Karpas-422 (cell line): Measurements from ENCODE around the gene CNTNAP2. TPM values are rescaled to one million over a fixed set of nuclear protein-coding genes. Genes with fewer than 3 reads are reported as not detected.

Experiments used
- DNase-seq: peaks from one replicate; pipeline ENCODE4 v3.0.0-alpha.2; 2015
- H2AFZ ChIP-seq: fragments of 200-600 bp; sonication (generic); 2 replicates; pipeline ENCODE4 v1.6.1; 2014; ENCODE audit warnings: antibody characterized with exemption, low read length, mixed read lengths
- H3K27ac ChIP-seq: fragments of 200-600 bp; sonication (generic); 2 replicates; pipeline ENCODE4 v1.5.1; 2014; ENCODE audit warnings: mild to moderate bottlenecking, low read length, moderate library complexity
- H3K27me3 ChIP-seq: fragments of 200-600 bp; sonication (generic); 2 replicates; pipeline ENCODE4 v1.6.1; 2014; ENCODE audit warnings: low read length, mixed read lengths
- H3K36me3 ChIP-seq: fragments of 200-600 bp; sonication (generic); 2 replicates; pipeline ENCODE4 v1.6.1; 2014; ENCODE audit warnings: low read length, mixed read lengths; ENCODE audit not compliant: insufficient read depth
- H3K4me1 ChIP-seq: fragments of 200-600 bp; sonication (generic); 2 replicates; pipeline ENCODE4 v1.6.1; 2014; ENCODE audit warnings: mild to moderate bottlenecking, low read length, mixed read lengths
- H3K4me2 ChIP-seq: fragments of 200-600 bp; sonication (generic); 2 replicates; pipeline ENCODE4 v1.6.1; 2014; ENCODE audit warnings: low read length, low read depth, mild to moderate bottlenecking; ENCODE audit not compliant: poor library complexity, severe bottlenecking
- H3K4me3 ChIP-seq: fragments of 200-600 bp; sonication (generic); 2 replicates; pipeline ENCODE4 v1.5.1; 2014; ENCODE audit warnings: mild to moderate bottlenecking, antibody characterized with exemption, low read length, mixed read lengths
- H3K79me2 ChIP-seq: fragments of 200-600 bp; sonication (generic); 2 replicates; pipeline ENCODE4 v1.6.1; 2014; ENCODE audit warnings: mild to moderate bottlenecking, low read length, mixed read lengths
- H3K9ac ChIP-seq: fragments of 200-600 bp; sonication (generic); 2 replicates; pipeline ENCODE4 v1.6.0; 2014; ENCODE audit warnings: low read length
- H3K9me2 ChIP-seq: fragments of 200-600 bp; sonication (generic), shearing (Covaris generic); replicated peaks from 2 replicates; pipeline ENCODE4 v1.6.0; 2014; ENCODE audit warnings: mild to moderate bottlenecking, low read length, moderate library complexity; ENCODE audit not compliant: insufficient read depth
- H3K9me3 ChIP-seq: fragments of 300-700, 200-600 bp; sonication (generic); 2 replicates; pipeline ENCODE4 v1.6.1; 2014; ENCODE audit warnings: low read length, mixed read lengths
- H4K20me1 ChIP-seq: fragments of 200-600 bp; sonication (generic); 2 replicates; pipeline ENCODE4 v1.6.1; 2014; ENCODE audit warnings: mild to moderate bottlenecking, antibody characterized with exemption, low read length, low read depth; ENCODE audit not compliant: insufficient read depth
- total RNA-seq: library from RNA; depleted of rRNA; stranded (reverse); fragments of >200 nt; shearing (Covaris generic); gene quantifications from 2 replicates; pipeline ENCODE4 v1.2.3, GENCODE V29; 2014; ENCODE audit warnings: low replicate concordance

Gene CNTNAP2
- total RNA-seq, 1 experiment from 2014 or later, result not detected

- H3K27ac ChIP-seq, result no peak overlapping the region
- H3K27me3 ChIP-seq, result no peaks in the 10 kb centered on the region
- no peaks in the 10 kb centered on the region for H4K20me1 ChIP-seq
- H3K4me3 ChIP-seq, result no peak overlapping the region
- no peak for DNase-seq
- H3K4me1 ChIP-seq, result no peaks in the 10 kb centered on the region
- no peaks in the 10 kb centered on the region for H3K79me2 ChIP-seq
- no peak overlapping the region for H3K9ac ChIP-seq
- no peaks in the 10 kb centered on the region for H3K36me3 ChIP-seq
- H2AFZ ChIP-seq, result no peak overlapping the region
- H3K9me2 ChIP-seq, result no peaks in the 10 kb centered on the region
- H3K9me3 ChIP-seq, result peaks cover 29% of the 10 kb centered on the region
- no peak overlapping the region for H3K4me2 ChIP-seq
Observed at GRCh38 chr7:146740039-146740438, 623.4 kb downstream of the CNTNAP2 start.

- Histone ChIP-seq H3K79me2 (no peaks in the 10 kb centered on the region), H3K9ac (no peak overlapping the region), H3K36me3 (no peaks in the 10 kb centered on the region), H3K9me3 (peaks cover 32% of the 10 kb centered on the region), H3K9me2 (no peaks in the 10 kb centered on the region), H3K27ac (no peak overlapping the region), H3K4me3 (no peak overlapping the region), H2AFZ (no peak overlapping the region), H3K27me3 (no peaks in the 10 kb centered on the region), H3K4me2 (no peak overlapping the region), H4K20me1 (no peaks in the 10 kb centered on the region), H3K4me1 (no peaks in the 10 kb centered on the region)
- DNase-seq, result no peak
Observed at GRCh38 chr7:146741911-146742310, 625.3 kb downstream of the CNTNAP2 start.

DNA sequence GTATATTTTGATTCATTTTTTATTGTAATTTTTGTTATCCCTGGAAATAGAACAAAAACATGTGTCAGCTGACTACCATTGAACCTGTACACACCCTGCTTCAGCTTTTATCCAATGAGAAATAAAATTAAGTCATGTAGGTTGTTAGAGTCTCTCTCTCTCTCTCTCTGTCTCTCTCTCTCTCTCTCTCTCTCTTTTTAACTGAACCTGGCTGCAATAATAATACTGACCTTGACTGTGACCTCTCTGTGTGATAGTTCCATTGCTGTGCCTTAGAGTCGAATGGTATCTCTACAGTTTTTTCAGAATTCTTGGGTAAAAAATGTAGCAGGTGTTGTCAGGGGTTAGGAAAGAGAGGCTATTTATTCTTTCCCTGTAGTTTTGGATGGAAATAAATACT is 637.8 kb downstream of the CNTNAP2 start:
- H3K9ac ChIP-seq, result no peak overlapping the region
- H3K9me2 ChIP-seq, result no peaks in the 10 kb centered on the region
- DNase-seq, result no peak
- H3K36me3 ChIP-seq, result no peaks in the 10 kb centered on the region
- no peak overlapping the region for H3K4me3 ChIP-seq
- no peaks in the 10 kb centered on the region for H3K4me1 ChIP-seq
- H3K4me2 ChIP-seq, result no peak overlapping the region
- H3K9me3 ChIP-seq, result peaks cover 26% of the 10 kb centered on the region
- H3K27ac ChIP-seq, result no peak overlapping the region
- H3K79me2 ChIP-seq, result no peaks in the 10 kb centered on the region
- no peaks in the 10 kb centered on the region for H3K27me3 ChIP-seq
- H4K20me1 ChIP-seq, result no peaks in the 10 kb centered on the region
- H2AFZ ChIP-seq, result no peak overlapping the region

- no peak overlapping the region for H3K27ac ChIP-seq
- no peaks in the 10 kb centered on the region for H3K36me3 ChIP-seq
- peaks cover 26% of the 10 kb centered on the region for H3K9me3 ChIP-seq
- no peak overlapping the region for H2AFZ ChIP-seq
- no peaks in the 10 kb centered on the region for H3K4me1 ChIP-seq
- no peaks in the 10 kb centered on the region for H4K20me1 ChIP-seq
- no peak overlapping the region for H3K4me3 ChIP-seq
- no peak overlapping the region for H3K4me2 ChIP-seq
- H3K9ac ChIP-seq, result no peak overlapping the region
- no peak for DNase-seq
- no peaks in the 10 kb centered on the region for H3K27me3 ChIP-seq
- H3K9me2 ChIP-seq, result no peaks in the 10 kb centered on the region
- H3K79me2 ChIP-seq, result no peaks in the 10 kb centered on the region
Observed at GRCh38 chr7:146755585-146755984, 639.0 kb downstream of the CNTNAP2 start.

- Histone ChIP-seq H3K79me2 (no peaks in the 10 kb centered on the region), H4K20me1 (no peaks in the 10 kb centered on the region), H3K27ac (no peak overlapping the region), H3K4me3 (no peak overlapping the region), H3K9ac (no peak overlapping the region), H3K9me2 (0 out of 2 replicates have a peak, but pooled peaks cover 3% of the 10 kb centered on the region), H3K9me3 (peaks cover 19% of the 10 kb centered on the region), H3K4me1 (no peaks in the 10 kb centered on the region), H3K27me3 (no peaks in the 10 kb centered on the region), H3K4me2 (no peak overlapping the region), H2AFZ (no peak overlapping the region), H3K36me3 (no peaks in the 10 kb centered on the region)
- DNase-seq, result no peak
Observed at GRCh38 chr7:146764458-146764857, 647.9 kb downstream of the CNTNAP2 start.

DNA sequence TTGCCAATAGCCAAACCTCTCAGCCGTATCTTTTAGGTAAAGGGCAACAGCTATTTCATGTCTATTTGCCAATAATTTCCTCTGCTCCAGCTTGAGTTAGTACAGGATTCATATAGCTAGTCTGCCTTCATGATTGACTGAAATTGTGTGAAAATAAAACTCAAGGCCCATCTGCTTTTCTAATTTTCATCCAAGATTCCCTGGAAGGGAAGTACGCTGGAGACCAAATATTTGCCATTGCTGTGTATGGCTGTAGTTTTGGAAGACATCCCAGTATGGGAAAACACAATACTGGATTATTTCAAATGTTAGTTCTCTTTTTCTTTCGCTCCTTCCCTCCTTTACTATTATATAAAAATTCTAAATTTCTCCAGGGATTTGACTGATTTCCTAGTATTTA is 652.4 kb downstream of the CNTNAP2 start:
- no peaks in the 10 kb centered on the region for H3K36me3 ChIP-seq
- no peak overlapping the region for H3K9ac ChIP-seq
- H3K9me3 ChIP-seq, result peaks cover 28% of the 10 kb centered on the region
- no peak overlapping the region for H3K4me3 ChIP-seq
- no peak overlapping the region for H3K27ac ChIP-seq
- 0 out of 2 replicates have a peak, but pooled peaks cover 3% of the 10 kb centered on the region for H3K9me2 ChIP-seq
- DNase-seq, result no peak
- no peak overlapping the region for H2AFZ ChIP-seq
- no peak overlapping the region for H3K4me2 ChIP-seq
- no peaks in the 10 kb centered on the region for H3K4me1 ChIP-seq
- H3K79me2 ChIP-seq, result no peaks in the 10 kb centered on the region
- H4K20me1 ChIP-seq, result no peaks in the 10 kb centered on the region
- no peaks in the 10 kb centered on the region for H3K27me3 ChIP-seq

DNA sequence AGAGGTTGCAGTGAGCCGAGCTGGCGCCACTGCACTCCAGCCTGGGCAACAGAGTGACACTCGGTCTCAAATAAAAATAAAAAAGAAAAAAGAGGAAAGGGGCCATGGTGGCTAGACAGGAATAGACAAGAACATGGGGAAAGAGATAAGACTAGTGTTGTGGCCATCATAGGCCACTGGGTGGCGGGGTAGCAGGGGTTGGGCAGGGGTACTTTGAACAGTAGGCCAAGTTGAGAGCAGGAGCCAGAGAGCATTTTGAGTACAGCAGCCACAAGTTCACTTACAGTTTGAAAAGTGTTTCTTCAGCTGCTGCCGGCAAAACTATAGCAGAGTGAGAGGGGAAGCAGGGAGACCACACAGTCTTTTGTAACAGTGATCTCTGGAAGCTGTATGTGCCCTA is 656.0 kb downstream of the CNTNAP2 start:
- no peak overlapping the region for H3K27ac ChIP-seq
- H3K27me3 ChIP-seq, result no peaks in the 10 kb centered on the region
- DNase-seq, result no peak
- H4K20me1 ChIP-seq, result no peaks in the 10 kb centered on the region
- H3K9me3 ChIP-seq, result peaks cover 28% of the 10 kb centered on the region
- H3K4me2 ChIP-seq, result no peak overlapping the region
- H3K36me3 ChIP-seq, result no peaks in the 10 kb centered on the region
- H3K9me2 ChIP-seq, result no peaks in the 10 kb centered on the region
- H3K4me3 ChIP-seq, result no peak overlapping the region
- no peaks in the 10 kb centered on the region for H3K79me2 ChIP-seq
- no peaks in the 10 kb centered on the region for H3K4me1 ChIP-seq
- no peak overlapping the region for H2AFZ ChIP-seq
- no peak overlapping the region for H3K9ac ChIP-seq

GRCh38 chr7:146773506-146773905 is 656.9 kb downstream of the CNTNAP2 start:
- Histone ChIP-seq H3K4me3 (no peak overlapping the region), H3K27ac (no peak overlapping the region), H3K79me2 (no peaks in the 10 kb centered on the region), H3K4me2 (no peak overlapping the region), H3K9ac (no peak overlapping the region), H2AFZ (no peak overlapping the region), H3K9me3 (peaks cover 26% of the 10 kb centered on the region), H4K20me1 (no peaks in the 10 kb centered on the region), H3K9me2 (no peaks in the 10 kb centered on the region), H3K36me3 (no peaks in the 10 kb centered on the region), H3K27me3 (no peaks in the 10 kb centered on the region), H3K4me1 (no peaks in the 10 kb centered on the region)
- no peak for DNase-seq
